Effector memory CD4-positive, alpha-beta T cell (primary cell): ENCODE results near the gene TAF8.

Source experiments
- DNase-seq, 3 donors: peaks; one replicate each; pipeline ENCODE4 v3.0.0-alpha.2; 2020
- H3K27ac ChIP-seq: 2 replicates; pipeline ENCODE4 v1.7.0; 2013; ENCODE audit warnings: mild to moderate bottlenecking, low read length, moderate library complexity; ENCODE audit not compliant: insufficient read depth, poor library complexity, severe bottlenecking
- H3K27me3 ChIP-seq: replicated peaks from 2 replicates; pipeline ENCODE4 v1.7.0; 2013; ENCODE audit warnings: mild to moderate bottlenecking, low read length; ENCODE audit not compliant: insufficient read depth, control insufficient read depth, poor library complexity, severe bottlenecking
- H3K36me3 ChIP-seq: 2 replicates; pipeline ENCODE4 v1.7.0; 2013; ENCODE audit warnings: mild to moderate bottlenecking, low read length, moderate library complexity; ENCODE audit not compliant: control insufficient read depth, insufficient read depth
- H3K4me1 ChIP-seq: 2 replicates; pipeline ENCODE4 v1.7.0; 2013; ENCODE audit warnings: low read length, mild to moderate bottlenecking; ENCODE audit not compliant: control insufficient read depth, insufficient read depth, poor library complexity, severe bottlenecking
- H3K4me3 ChIP-seq: 2 replicates; pipeline ENCODE4 v1.7.0; 2013; ENCODE audit warnings: low read length, low read depth, mild to moderate bottlenecking; ENCODE audit not compliant: insufficient read depth, poor library complexity, severe bottlenecking
- H3K9me3 ChIP-seq: 2 replicates; pipeline ENCODE4 v1.7.0; 2013; ENCODE audit warnings: mild to moderate bottlenecking, low read length, moderate library complexity; ENCODE audit not compliant: control insufficient read depth

TAF8 gene

GRCh38 chr6:42106112-42107023, 56.0 kb downstream of the TAF8 start:
- H3K27me3 ChIP-seq, result no peaks in the 10 kb centered on the region
- no peak overlapping the region for H3K4me3 ChIP-seq
- peaks cover 6% of the 10 kb centered on the region for H3K4me1 ChIP-seq
- no peaks in the 10 kb centered on the region for H3K36me3 ChIP-seq
- DNase-seq, result no peak
- H3K27ac ChIP-seq, result no peak overlapping the region
- no peaks in the 10 kb centered on the region for H3K9me3 ChIP-seq

DNA sequence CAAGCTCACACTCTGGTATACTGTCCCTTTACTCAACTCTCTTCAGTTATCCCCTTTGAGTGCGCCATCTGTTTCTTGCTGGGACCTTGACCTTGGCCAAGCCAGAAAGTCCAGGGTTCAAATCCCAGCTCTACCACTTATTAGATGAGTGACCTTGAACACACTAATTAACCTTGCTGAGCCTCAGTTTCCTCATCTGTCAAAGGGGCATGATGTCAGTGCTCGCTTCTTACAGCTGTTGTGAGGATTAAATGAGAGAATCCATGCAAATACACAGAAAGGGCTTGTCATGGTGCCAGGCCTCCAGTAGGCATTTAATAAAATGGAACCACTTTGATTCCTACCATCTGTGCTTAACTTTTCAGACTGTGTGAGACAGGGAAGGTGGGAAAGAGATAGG, 57.7 kb downstream of the TAF8 start:
- H3K4me3 ChIP-seq, result no peak overlapping the region
- no peaks in the 10 kb centered on the region for H3K9me3 ChIP-seq
- no peak for DNase-seq
- H3K4me1 ChIP-seq, result peaks cover 6% of the 10 kb centered on the region
- H3K27ac ChIP-seq, result no peak overlapping the region
- no peaks in the 10 kb centered on the region for H3K27me3 ChIP-seq
- no peaks in the 10 kb centered on the region for H3K36me3 ChIP-seq

- DNase-seq, result no peak
- no peaks in the 10 kb centered on the region for H3K9me3 ChIP-seq
- H3K27ac ChIP-seq, result no peak overlapping the region
- no peaks in the 10 kb centered on the region for H3K27me3 ChIP-seq
- H3K36me3 ChIP-seq, result no peaks in the 10 kb centered on the region
- H3K4me1 ChIP-seq, result no peaks in the 10 kb centered on the region
- H3K4me3 ChIP-seq, result no peak overlapping the region
Measured at GRCh38 chr6:42110683-42111082, 60.4 kb downstream of the TAF8 start.

GRCh38 chr6:42112351-42112750, 62.0 kb downstream of the TAF8 start:
- H3K9me3 ChIP-seq, result no peaks in the 10 kb centered on the region
- no peak for DNase-seq
- H3K27ac ChIP-seq, result no peak overlapping the region
- no peaks in the 10 kb centered on the region for H3K36me3 ChIP-seq
- H3K4me1 ChIP-seq, result no peaks in the 10 kb centered on the region
- H3K4me3 ChIP-seq, result no peak overlapping the region
- no peaks in the 10 kb centered on the region for H3K27me3 ChIP-seq

- Histone ChIP-seq H3K9me3 (no peaks in the 10 kb centered on the region), H3K27ac (no peak overlapping the region), H3K4me1 (no peaks in the 10 kb centered on the region), H3K4me3 (no peak overlapping the region), H3K27me3 (no peaks in the 10 kb centered on the region), H3K36me3 (no peaks in the 10 kb centered on the region)
- DNase-seq, result no peak
Measured at GRCh38 chr6:42113936-42114636, 63.8 kb downstream of the TAF8 start.

DNA sequence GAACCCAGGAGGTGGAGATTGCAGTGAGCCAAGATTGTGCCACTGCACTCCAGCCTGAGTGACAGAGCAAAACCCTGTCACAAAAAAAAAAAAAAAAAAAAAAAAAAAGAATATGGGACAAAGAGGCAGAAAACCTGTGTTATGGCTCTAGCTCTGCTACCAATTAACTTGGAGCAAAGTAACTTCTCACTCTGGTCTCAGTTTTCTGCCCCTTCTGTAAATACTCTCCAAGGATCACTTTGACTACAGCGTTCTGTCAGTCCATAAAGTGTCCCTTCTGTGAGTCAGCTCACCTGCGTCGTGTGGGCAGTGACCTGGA, 67.5 kb downstream of the TAF8 start:
- Histone ChIP-seq H3K4me1 (no peaks in the 10 kb centered on the region), H3K27me3 (no peaks in the 10 kb centered on the region), H3K27ac (no peak overlapping the region), H3K36me3 (no peaks in the 10 kb centered on the region), H3K9me3 (no peaks in the 10 kb centered on the region), H3K4me3 (no peak overlapping the region)
- no peak for DNase-seq

DNA sequence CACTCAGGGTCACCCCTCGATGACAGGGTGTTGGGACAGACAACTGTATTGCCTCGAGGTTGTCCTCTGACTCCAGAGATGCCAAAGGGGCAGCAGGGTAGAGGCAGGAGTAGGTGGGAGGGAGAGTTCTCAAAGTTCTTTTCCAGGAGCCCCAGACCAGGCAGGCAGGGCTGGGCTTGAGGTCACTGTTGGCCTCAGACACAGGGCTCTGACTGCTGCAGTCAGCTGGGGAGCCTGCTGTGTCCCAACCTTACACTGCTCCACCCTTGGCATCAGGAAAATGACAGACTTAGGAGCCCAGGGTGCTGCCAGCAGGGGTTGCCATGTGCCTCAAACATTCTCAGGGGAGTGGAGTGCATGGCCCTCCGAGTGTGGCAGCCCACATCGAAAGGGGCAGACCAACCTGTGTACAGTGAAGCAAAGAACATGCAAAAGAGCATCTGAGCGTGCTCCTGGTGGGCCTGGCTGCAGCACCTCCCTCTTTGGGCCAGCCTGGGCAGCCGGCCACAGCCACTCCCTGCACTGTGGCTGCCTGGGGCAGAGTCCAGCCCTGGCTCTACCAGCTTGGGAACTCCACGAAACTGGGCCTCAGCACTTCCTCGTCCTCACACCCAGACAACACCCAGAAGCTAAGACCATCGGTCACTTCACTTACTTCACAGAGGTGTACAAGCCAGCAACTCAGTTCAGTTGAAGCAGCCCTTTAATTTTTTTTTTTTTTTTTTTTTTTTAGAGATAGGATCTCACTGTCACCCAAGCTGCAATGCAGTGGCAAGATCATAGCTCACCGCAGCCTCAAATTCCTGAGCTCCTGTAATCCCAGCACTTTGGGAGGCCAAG, 68.1 kb downstream of the TAF8 start:
- no peak overlapping the region for H3K27ac ChIP-seq
- no peaks in the 10 kb centered on the region for H3K4me1 ChIP-seq
- no peaks in the 10 kb centered on the region for H3K36me3 ChIP-seq
- no peak for DNase-seq
- H3K9me3 ChIP-seq, result no peaks in the 10 kb centered on the region
- no peaks in the 10 kb centered on the region for H3K27me3 ChIP-seq
- no peak overlapping the region for H3K4me3 ChIP-seq

DNA sequence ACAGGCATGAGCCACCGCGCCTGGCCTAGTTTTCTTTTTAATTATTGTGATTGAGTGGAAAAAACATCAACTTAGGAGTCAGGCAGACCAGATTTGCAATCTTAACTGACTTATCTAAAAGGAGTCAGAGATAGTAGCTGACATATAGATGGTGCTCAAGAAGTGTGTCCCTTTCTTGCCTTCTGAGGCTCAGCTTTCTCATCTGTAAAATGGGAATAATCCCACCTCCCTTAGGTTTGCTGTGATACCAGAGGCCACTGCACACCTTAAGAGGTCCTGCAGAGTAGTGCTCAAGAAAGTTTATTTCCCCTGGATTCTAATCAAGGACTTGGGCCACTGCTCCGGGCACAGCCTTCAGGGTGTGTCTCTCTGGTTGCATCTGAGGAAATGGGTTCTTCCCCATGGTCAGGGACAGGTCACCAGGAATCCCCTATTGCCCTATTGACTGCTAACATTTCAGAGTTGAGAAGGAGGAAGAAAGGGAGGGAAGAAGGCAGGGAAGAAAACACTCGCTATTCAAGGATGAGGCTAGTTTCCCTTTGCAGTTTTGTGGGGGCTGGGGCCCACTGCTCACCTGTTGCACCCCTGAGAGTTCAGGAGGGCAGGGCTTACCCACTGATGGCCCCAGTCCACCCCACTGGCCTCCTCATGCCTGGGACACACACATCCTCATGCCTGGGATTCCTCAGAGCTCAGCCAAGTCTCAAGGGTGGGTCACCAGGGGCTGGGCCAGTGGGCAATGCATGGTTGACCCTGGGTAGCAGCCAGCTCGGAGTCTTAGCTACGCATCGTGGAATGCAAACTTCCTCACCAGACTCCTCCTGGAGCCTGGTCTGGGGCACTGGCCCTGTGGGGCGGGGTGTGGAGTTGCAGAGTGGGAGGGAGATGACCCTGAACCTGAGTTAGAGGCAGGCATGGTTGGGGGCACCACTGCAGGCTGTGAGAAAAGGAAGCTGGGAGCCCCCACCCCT, 70.9 kb downstream of the TAF8 start:
- no peaks in the 10 kb centered on the region for H3K4me1 ChIP-seq
- no peaks in the 10 kb centered on the region for H3K9me3 ChIP-seq
- DNase-seq, result no peak
- H3K36me3 ChIP-seq, result no peaks in the 10 kb centered on the region
- no peak overlapping the region for H3K4me3 ChIP-seq
- no peak overlapping the region for H3K27ac ChIP-seq
- no peaks in the 10 kb centered on the region for H3K27me3 ChIP-seq

DNA sequence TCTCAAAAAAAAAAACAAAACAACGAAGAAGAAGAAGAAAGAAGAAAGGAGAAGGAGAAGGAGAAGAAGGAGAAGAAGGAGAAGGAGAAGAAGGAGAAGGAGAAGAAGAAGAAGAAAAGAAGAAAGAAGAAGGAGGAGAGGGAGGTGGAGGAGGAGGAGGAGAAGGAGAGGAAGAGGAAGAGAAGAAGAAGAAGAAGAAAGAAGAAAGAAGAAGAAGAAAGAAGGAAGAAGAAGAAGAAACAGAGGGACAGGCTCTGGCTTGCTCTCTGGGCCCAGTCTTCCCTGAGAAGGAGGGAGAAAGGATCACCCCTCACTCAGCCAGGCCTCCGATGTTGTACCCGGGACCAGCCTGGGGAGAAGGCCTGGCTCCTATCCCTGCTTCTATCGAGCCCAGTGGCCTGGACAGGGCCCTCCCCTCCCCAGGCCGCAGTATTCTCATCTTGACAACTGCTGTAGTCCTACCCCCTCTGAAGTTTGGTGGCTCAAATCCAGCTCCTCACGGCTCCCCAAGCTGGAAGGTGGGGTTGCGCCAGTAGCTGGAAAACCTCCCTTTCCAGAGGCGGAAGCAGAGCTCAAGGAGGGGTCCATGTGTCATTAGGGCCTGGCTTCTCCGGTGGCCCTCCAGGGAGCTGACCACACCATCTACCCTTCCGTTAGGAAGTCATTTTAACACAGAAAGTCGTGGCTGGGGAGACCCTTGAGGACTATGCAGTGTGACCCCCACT, 73.2 kb downstream of the TAF8 start:
- Histone ChIP-seq H3K27me3 (no peaks in the 10 kb centered on the region), H3K4me3 (no peak overlapping the region), H3K27ac (no peak overlapping the region), H3K9me3 (no peaks in the 10 kb centered on the region), H3K4me1 (no peaks in the 10 kb centered on the region), H3K36me3 (no peaks in the 10 kb centered on the region)
- DNase-seq, result no peak
